ENCODE data around the gene HERPUD1. TPM values are rescaled to one million over a fixed set of nuclear protein-coding genes. Genes with fewer than 3 reads are reported as not detected.

Gene HERPUD1
- total and polyA plus RNA-seq, 9 of the 15 experiments (the other 6 are each of a cell fraction or from before 2014, with no cell fraction given) = 14.2 to 60.7 (median 37.4) TPM

DNA sequence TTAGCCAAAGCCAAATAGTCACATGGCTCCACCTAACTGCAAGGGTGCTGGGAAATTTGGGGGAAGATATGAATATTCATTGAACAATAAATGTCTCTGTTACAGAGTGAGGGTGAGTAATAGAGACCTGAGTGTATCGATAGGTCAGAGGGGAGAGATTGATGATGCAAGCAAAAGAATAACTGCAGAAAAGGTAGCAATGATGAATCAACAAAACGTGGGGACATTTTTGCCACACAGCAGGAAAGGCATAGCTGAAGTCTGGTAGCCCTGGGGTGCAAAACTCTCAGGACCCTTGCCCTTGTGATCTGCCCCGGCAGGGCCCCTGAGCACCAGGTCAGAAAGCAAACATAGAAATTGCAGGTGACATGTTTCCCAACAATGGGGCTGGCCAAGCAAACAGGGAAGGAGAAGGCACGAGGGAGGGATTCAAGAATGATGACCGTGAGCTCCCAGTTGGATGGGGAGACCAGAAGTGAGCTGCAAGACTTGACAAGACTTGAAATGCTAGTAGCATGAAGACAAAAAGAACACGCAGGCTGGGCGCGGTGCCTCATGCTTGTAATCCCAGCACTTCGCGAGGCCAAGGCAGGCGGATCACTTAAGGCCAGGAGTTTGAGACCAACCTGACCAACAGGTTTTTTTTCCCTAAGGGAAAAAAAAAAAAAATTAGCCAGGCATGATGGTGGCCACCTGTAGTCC is 12.7 kb upstream of the HERPUD1 start (continued):
- TF ChIP-seq, protein P1, sequence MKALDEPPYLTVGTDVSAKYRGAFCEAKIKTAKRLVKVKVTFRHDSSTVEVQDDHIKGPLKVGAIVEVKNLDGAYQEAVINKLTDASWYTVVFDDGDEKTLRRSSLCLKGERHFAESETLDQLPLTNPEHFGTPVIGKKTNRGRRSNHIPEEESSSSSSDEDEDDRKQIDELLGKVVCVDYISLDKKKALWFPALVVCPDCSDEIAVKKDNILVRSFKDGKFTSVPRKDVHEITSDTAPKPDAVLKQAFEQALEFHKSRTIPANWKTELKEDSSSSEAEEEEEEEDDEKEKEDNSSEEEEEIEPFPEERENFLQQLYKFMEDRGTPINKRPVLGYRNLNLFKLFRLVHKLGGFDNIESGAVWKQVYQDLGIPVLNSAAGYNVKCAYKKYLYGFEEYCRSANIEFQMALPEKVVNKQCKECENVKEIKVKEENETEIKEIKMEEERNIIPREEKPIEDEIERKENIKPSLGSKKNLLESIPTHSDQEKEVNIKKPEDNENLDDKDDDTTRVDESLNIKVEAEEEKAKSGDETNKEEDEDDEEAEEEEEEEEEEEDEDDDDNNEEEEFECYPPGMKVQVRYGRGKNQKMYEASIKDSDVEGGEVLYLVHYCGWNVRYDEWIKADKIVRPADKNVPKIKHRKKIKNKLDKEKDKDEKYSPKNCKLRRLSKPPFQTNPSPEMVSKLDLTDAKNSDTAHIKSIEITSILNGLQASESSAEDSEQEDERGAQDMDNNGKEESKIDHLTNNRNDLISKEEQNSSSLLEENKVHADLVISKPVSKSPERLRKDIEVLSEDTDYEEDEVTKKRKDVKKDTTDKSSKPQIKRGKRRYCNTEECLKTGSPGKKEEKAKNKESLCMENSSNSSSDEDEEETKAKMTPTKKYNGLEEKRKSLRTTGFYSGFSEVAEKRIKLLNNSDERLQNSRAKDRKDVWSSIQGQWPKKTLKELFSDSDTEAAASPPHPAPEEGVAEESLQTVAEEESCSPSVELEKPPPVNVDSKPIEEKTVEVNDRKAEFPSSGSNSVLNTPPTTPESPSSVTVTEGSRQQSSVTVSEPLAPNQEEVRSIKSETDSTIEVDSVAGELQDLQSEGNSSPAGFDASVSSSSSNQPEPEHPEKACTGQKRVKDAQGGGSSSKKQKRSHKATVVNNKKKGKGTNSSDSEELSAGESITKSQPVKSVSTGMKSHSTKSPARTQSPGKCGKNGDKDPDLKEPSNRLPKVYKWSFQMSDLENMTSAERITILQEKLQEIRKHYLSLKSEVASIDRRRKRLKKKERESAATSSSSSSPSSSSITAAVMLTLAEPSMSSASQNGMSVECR (CRISPR knock-in tag; IDR thresholded peaks at IDR 0.05) = no peak
- peak; percentile 30; the same call in 1 of the 2 replicates for TF ChIP-seq C11orf30 (IDR thresholded peaks at IDR 0.05; ENCODE audit: low read depth)
- TF ChIP-seq ZNF316 (IDR thresholded peaks at IDR 0.05) = 0 out of 2 replicates have a peak, but pooled peaks have one; percentile 29
- TF ChIP-seq ZBTB17 (CRISPR knock-in tag; IDR thresholded peaks at IDR 0.05) = peak; percentile 74; the same call in 1 of the 2 replicates
- no peak for TF ChIP-seq SAFB2 (IDR thresholded peaks at IDR 0.05; ENCODE audit: borderline replicate concordance, low read depth, low read length, severe bottlenecking)

DNA sequence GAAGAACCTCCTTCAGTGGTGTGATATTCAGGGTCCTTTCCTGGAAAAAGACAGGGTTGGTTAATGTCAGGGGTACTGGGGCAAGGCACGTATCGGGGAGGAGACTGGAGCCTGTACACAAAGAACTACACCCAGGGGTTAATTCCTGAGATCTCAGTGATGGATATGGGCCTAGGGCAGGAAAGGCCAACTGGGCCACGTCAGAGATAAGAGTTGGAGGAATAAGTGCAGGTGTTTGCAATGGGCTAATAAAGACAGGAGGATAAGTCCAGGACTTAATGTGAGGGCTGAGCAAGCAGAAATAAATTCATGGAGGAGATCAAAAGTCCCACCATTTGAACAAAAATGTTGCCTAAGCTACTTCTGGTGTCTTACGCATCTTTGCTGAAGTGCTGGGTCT is 10.4 kb upstream of the HERPUD1 start:
- POLR2A ChIA-PET = interaction anchor here (5.5 kb wide), 1 partner anchor 11 kb away, joined by 79 read pairs; the partner anchor contains the start of gene HERPUD1
- 30% methylated on average over 4 of the region's 4 CpGs for WGBS (ENCODE audit: insufficient coverage, low coverage, missing lambda C conversion rate)
- in situ Hi-C loops (cut with MboI) (no loop called here), intact Hi-C loops (cut with micrococcal nuclease) (no loop called here)
- no peaks in the 10 kb centered on the region for H3K9me3 ChIP-seq (replicated peaks; ENCODE audit: control insufficient read depth, insufficient read depth, low read depth, low read length)
- no peak overlapping the region for H3K4me2 ChIP-seq (ENCODE audit: insufficient read depth, low read length)
- BruUV-seq (replicated peaks) = no TSS peak
- H3K27ac ChIP-seq (ENCODE audit: extremely low read depth, low read depth, low read length) = no peak overlapping the region
- H3K4me1 ChIP-seq (replicated peaks in 1 of 2; ENCODE audit: control insufficient read depth in 2 of 2, insufficient read depth in 2 of 2, low read length in 2 of 2) = no peaks in the 10 kb centered on the region; a peak in 1 of 5 replicates
- H3K9me1 ChIP-seq (ENCODE audit: control insufficient read depth, insufficient read depth, low read length) = no peaks in the 10 kb centered on the region
- DNase-seq (ENCODE audit: extremely low read depth in 1 of 4, low spot score in 3 of 4) (no peak), FAIRE-seq (no peak), ATAC-seq (no peak)
- H4K20me1 ChIP-seq (replicated peaks; ENCODE audit: control insufficient read depth, insufficient read depth, low read length) = peaks cover 4% of the 10 kb centered on the region
- no peaks in the 10 kb centered on the region for H3K36me3 ChIP-seq (ENCODE audit: control insufficient read depth, insufficient read depth, low read length)
- no peaks in the 10 kb centered on the region for H3K79me2 ChIP-seq (ENCODE audit: control insufficient read depth, insufficient read depth, low read length)
- H3K27me3 ChIP-seq (ENCODE audit: control insufficient read depth in 2 of 2, insufficient read depth in 2 of 2, low read length in 2 of 2) = peaks cover 24 to 36% of the 10 kb centered on the region in 2 experiments; a peak in 4 of 5 replicates
- H2AFZ ChIP-seq (ENCODE audit: low read depth, low read length) = no peak overlapping the region
- no peak overlapping the region for H3K9ac ChIP-seq (ENCODE audit: insufficient read depth in 1 of 2, low read depth in 2 of 2, low read length in 2 of 2)
- H3K4me3 ChIP-seq = no peak overlapping the region
- CTCF ChIA-PET (ENCODE audit: low intra/inter-chr PET ratio) = no interaction called here
- no peak for TF ChIP-seq HMG20A (CRISPR knock-in tag; conservative IDR thresholded peaks at IDR 0.05)
- TF ChIP-seq ZNF830 (CRISPR knock-in tag; IDR thresholded peaks at IDR 0.05) = no peak
- no peak for TF ChIP-seq SOX6 (IDR thresholded peaks at IDR 0.05)
- no peak for TF ChIP-seq C11orf30 (IDR thresholded peaks at IDR 0.05; ENCODE audit: low read depth)
- TF ChIP-seq ETV1 (tag; conservative IDR thresholded peaks at IDR 0.05; ENCODE audit: low read depth) = no peak
- TF ChIP-seq, protein P2, sequence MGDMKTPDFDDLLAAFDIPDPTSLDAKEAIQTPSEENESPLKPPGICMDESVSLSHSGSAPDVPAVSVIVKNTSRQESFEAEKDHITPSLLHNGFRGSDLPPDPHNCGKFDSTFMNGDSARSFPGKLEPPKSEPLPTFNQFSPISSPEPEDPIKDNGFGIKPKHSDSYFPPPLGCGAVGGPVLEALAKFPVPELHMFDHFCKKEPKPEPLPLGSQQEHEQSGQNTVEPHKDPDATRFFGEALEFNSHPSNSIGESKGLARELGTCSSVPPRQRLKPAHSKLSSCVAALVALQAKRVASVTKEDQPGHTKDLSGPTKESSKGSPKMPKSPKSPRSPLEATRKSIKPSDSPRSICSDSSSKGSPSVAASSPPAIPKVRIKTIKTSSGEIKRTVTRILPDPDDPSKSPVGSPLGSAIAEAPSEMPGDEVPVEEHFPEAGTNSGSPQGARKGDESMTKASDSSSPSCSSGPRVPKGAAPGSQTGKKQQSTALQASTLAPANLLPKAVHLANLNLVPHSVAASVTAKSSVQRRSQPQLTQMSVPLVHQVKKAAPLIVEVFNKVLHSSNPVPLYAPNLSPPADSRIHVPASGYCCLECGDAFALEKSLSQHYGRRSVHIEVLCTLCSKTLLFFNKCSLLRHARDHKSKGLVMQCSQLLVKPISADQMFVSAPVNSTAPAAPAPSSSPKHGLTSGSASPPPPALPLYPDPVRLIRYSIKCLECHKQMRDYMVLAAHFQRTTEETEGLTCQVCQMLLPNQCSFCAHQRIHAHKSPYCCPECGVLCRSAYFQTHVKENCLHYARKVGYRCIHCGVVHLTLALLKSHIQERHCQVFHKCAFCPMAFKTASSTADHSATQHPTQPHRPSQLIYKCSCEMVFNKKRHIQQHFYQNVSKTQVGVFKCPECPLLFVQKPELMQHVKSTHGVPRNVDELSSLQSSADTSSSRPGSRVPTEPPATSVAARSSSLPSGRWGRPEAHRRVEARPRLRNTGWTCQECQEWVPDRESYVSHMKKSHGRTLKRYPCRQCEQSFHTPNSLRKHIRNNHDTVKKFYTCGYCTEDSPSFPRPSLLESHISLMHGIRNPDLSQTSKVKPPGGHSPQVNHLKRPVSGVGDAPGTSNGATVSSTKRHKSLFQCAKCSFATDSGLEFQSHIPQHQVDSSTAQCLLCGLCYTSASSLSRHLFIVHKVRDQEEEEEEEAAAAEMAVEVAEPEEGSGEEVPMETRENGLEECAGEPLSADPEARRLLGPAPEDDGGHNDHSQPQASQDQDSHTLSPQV (IDR thresholded peaks at IDR 0.05) = no peak
- TF ChIP-seq HNRNPH1 (optimal IDR thresholded peaks at IDR 0.05; ENCODE audit: low read depth, low read length) = no peak
- no peak for TF ChIP-seq ARHGAP35 (IDR thresholded peaks at IDR 0.05; ENCODE audit: partially characterized antibody)
